VCaP (cell line): Measurements from ENCODE around the gene SS18L1.

Experiments
- H3K27ac ChIP-seq: fragments of 450-650 bp; 2 replicates; pipeline ENCODE4 v1.5.1; 2017
- CTCF ChIP-seq: fragments of 450-650 bp; conservative IDR thresholded peaks from 2 replicates; pipeline ENCODE4 v1.5.1; 2017; ENCODE audit warnings: mild to moderate bottlenecking, moderate library complexity

Gene SS18L1

GRCh38 chr20:62155428-62156253, 12.1 kb downstream of the SS18L1 start:
- TF ChIP-seq CTCF, result no peak
- no peak overlapping the region for H3K27ac ChIP-seq

DNA sequence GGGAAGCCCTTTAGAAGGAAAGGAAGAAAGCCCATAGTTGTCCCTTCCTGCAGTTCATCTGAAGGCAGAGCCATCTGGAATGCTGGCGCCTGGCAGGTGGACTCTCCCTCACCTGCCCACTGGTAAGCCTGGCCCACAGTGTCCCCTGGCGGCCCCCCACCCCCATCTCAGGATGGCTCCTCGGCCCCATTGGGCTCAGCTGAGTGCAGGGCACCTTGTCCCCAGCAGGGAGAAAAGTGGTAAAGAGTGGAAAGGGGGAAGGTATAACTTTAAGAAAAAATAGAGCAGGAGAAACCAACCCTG, 12.6 kb downstream of the SS18L1 start:
- no peak for TF ChIP-seq CTCF
- H3K27ac ChIP-seq, result no peak overlapping the region

DNA sequence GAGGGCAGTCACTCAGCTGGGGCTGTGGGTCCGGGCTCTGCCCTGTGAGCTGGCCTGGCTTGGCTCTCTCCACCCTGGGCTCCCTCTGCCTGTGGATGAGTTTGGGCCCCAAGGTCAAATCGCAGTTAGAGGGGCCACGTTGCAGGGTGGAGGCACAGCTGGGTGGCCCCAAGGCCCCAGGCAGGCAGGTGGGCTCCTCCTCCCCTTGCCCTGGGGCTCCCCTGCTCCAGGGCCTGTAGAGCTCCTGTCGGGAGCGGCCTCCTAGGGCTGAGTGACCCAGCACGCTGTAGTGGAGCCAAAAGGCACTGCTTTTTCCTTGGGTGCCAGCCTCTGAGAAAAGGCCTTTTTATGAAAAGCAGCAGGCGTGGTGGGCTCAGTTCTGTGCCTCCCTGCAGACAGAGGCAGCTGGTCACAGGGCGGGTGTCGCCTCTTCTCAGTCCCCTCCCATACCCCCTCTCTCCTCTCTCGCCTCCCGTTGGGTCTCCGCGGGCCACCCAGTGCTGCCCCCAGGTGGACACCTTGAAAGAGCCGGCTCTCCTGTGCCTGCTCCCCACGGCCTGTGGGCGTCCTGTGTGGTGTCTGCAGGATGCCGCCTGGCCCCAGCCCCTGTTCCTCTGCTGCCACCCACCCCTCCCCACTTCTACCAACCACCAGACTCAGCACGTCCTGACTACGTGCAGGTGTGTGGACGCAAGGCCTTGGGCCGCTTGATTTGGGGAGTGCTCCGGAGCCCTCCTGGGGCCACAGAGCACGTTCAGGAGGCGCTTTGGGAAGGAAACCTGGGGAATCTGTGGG, 13.2 kb downstream of the SS18L1 start:
- H3K27ac ChIP-seq, result no peak overlapping the region
- peak; percentile 75 for TF ChIP-seq CTCF

- TF ChIP-seq CTCF, result no peak
- H3K27ac ChIP-seq, result no peak overlapping the region
These were observed 14.0 kb downstream of the SS18L1 start for GRCh38 chr20:62157387-62158087.

- TF ChIP-seq CTCF, result no peak
- H3K27ac ChIP-seq, result no peak overlapping the region
These were observed 14.5 kb downstream of the SS18L1 start for GRCh38 chr20:62158088-62158400.

DNA sequence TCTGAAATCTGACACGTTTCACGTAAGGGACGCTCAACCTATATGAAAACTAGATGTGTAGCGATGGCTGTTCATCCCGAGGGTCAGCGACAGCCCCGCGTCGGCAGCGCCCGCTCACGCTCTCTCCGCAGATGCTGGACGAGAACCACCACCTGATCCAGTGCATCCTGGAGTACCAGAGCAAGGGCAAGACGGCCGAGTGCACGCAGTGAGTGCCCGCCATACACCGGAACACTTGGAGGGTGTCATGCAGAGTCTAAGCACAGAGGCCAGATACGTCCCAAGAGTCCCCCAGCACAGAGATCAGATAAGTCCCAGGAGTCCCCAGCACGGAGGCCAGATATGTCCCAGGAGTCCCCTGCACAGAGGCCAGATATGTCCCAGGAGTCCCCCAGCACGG, 15.0 kb downstream of the SS18L1 start:
- no peak for TF ChIP-seq CTCF
- no peak overlapping the region for H3K27ac ChIP-seq

DNA sequence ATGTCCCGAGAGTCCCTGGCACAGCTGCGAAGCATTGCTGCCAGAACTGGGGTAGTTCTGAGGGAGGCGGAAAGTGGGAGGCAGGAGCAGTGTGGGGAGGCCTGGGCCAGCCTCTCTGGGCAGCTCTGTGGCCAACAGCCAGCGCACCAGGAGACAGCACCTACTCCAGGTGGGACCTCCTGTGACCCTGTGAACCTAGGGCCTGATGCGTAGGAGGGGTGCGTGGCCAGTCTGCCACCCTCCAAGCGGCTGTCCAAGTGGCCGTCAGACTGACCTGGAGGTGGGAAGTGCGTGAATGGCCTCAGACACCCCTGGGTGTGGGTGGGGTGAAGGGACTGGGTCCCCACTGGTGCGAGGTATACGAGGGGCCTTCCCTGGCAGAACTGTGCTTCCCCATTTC, 15.5 kb downstream of the SS18L1 start:
- no peak for TF ChIP-seq CTCF
- no peak overlapping the region for H3K27ac ChIP-seq
